ENCODE data around the gene SLC4A1. TPM values are rescaled to one million over a fixed set of nuclear protein-coding genes. Genes with fewer than 3 reads are reported as not detected.

SLC4A1 gene
- total RNA-seq, 3 donors from 2014 or later (not counting 1 experiment from before 2014, with no cell fraction given) = not detected

DNA sequence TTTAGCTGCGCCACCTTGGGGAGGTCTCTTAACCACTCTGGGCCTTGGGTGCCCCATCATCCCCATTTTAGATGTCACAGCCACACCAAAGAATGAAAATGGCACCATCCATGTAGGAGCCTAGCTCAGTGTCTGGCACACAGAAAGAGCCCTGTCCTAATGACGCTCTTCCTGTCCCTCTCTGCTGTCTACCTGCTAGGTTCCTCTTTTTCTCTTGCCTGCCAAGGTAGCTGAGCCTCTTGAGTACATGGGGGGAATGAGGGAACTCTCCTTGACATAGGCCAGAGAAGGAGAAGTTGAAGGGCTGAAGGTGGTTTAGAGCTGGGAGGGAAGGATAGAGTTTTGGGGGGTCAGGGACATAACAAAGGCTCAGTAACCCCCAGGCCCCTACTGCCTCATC is 42.3 kb upstream of the SLC4A1 start:
- Histone ChIP-seq H3K4me3 (ENCODE audit: low read length) (no peak overlapping the region), H3K4me1 (ENCODE audit: control insufficient read depth, insufficient read depth, low read length) (peaks cover 28% of the 10 kb centered on the region), H3K27ac (ENCODE audit: low read length) (no peak overlapping the region), H3K36me3 (ENCODE audit: control insufficient read depth, insufficient read depth, low read length) (no peaks in the 10 kb centered on the region), H3K9me3 (ENCODE audit: control insufficient read depth, insufficient read depth, low read length) (no peaks in the 10 kb centered on the region), H3K27me3 (ENCODE audit: control insufficient read depth, insufficient read depth, low read length) (peaks cover 29% of the 10 kb centered on the region)
- H3K27ac Mint-ChIP-seq = no peak overlapping the region
- peaks cover 22 to 34% of the 10 kb centered on the region in 2 donors for H3K27me3 Mint-ChIP-seq (ENCODE audit: low read depth in 2 of 2)
- H3K4me3 Mint-ChIP-seq = no peak overlapping the region
- no peaks in the 10 kb centered on the region for H3K36me3 Mint-ChIP-seq
- ATAC-seq (no peak), DNase-seq (no peak)
- no peaks in the 10 kb centered on the region for H3K9me3 Mint-ChIP-seq
- WGBS (ENCODE audit: insufficient coverage) = 75% methylated on average over 2 of the region's 2 CpGs
- H3K4me1 Mint-ChIP-seq = peaks cover 7 to 13% of the 10 kb centered on the region in 2 donors
- intact Hi-C loops (cut with micrococcal nuclease) = no loop called here
- TF ChIP-seq, protein P1, sequence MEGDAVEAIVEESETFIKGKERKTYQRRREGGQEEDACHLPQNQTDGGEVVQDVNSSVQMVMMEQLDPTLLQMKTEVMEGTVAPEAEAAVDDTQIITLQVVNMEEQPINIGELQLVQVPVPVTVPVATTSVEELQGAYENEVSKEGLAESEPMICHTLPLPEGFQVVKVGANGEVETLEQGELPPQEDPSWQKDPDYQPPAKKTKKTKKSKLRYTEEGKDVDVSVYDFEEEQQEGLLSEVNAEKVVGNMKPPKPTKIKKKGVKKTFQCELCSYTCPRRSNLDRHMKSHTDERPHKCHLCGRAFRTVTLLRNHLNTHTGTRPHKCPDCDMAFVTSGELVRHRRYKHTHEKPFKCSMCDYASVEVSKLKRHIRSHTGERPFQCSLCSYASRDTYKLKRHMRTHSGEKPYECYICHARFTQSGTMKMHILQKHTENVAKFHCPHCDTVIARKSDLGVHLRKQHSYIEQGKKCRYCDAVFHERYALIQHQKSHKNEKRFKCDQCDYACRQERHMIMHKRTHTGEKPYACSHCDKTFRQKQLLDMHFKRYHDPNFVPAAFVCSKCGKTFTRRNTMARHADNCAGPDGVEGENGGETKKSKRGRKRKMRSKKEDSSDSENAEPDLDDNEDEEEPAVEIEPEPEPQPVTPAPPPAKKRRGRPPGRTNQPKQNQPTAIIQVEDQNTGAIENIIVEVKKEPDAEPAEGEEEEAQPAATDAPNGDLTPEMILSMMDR (IDR thresholded peaks at IDR 0.05) = no peak

DNA sequence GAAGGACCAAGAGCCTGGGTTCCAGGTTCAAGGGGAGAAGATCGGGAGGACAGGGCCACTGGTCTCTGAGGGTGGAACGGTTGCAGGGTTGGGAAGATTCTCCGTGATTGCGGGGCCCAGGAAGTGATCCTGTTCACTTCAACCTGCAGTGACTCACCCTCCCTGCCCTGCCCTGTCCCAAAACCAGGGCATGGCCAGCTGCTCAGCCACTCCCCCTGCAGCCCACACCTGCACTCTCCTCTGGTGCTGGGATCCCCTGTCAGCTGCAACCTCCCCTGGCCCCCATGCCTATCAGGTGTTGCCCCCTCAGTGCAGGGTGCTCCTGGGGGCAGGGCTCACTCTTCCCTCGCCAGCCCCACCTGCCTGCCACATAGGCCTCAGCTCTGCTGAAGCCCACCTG is 41.5 kb upstream of the SLC4A1 start:
- H3K4me3 Mint-ChIP-seq = peak overlapping the region; percentile 40
- H3K27ac Mint-ChIP-seq = no peak overlapping the region
- H3K27me3 ChIP-seq (ENCODE audit: control insufficient read depth, insufficient read depth, low read length) = peaks cover 27% of the 10 kb centered on the region
- H3K36me3 ChIP-seq (ENCODE audit: control insufficient read depth, insufficient read depth, low read length) = no peaks in the 10 kb centered on the region
- H3K9me3 ChIP-seq (ENCODE audit: control insufficient read depth, insufficient read depth, low read length) = no peaks in the 10 kb centered on the region
- 75% methylated on average over 5 of the region's 5 CpGs for WGBS (ENCODE audit: insufficient coverage)
- no peak overlapping the region for H3K4me3 ChIP-seq (ENCODE audit: low read length)
- ATAC-seq (no peak), DNase-seq (no peak)
- no peaks in the 10 kb centered on the region for H3K9me3 Mint-ChIP-seq
- H3K36me3 Mint-ChIP-seq = no peaks in the 10 kb centered on the region
- peaks cover 29 to 34% of the 10 kb centered on the region in 2 donors for H3K27me3 Mint-ChIP-seq (ENCODE audit: low read depth in 2 of 2)
- H3K4me1 Mint-ChIP-seq = peaks cover 7 to 13% of the 10 kb centered on the region in 2 donors
- intact Hi-C loops (cut with micrococcal nuclease) = no loop called here
- H3K4me1 ChIP-seq (ENCODE audit: control insufficient read depth, insufficient read depth, low read length) = peaks cover 22% of the 10 kb centered on the region
- no peak overlapping the region for H3K27ac ChIP-seq (ENCODE audit: low read length)
- TF ChIP-seq, protein P1 (IDR thresholded peaks at IDR 0.05) = no peak

DNA sequence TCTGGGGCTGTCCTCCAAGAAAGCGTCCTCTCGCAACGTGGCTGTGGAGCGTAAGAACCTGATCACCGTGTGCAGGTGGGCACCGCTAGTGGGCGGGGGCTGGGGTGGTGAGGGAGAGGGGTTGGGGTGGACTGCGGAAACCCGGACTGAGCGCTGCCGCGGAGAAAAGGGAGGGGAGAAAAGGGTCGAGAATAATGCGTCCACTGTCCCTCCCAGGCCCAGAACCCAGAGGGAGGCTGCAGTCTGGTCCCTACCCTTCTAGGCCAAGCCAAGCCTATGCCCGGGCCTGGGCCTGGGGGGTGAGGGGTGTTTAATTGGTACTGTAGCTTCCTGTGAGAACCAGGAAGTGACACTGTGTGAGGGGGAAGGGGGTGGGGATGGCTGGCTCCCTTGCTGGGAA is 40.9 kb upstream of the SLC4A1 start:
- Mint-ChIP-seq H3K27ac (no peak overlapping the region), H3K4me1 (peaks cover 10 to 17% of the 10 kb centered on the region in 2 donors), H3K36me3 (no peaks in the 10 kb centered on the region), H3K27me3 (ENCODE audit: low read depth in 2 of 2) (peaks cover 24 to 28% of the 10 kb centered on the region in 2 donors), H3K9me3 (no peaks in the 10 kb centered on the region), H3K4me3 (peak overlapping the region; percentile 40)
- intact Hi-C loops (cut with micrococcal nuclease) = no loop called here
- DNase-seq (peak in 1 of 2 donors; percentile 25), ATAC-seq (peak in 1 of 3 donors; percentile 6)
- H3K27me3 ChIP-seq (ENCODE audit: control insufficient read depth, insufficient read depth, low read length) = peaks cover 21% of the 10 kb centered on the region
- peaks cover 22% of the 10 kb centered on the region for H3K4me1 ChIP-seq (ENCODE audit: control insufficient read depth, insufficient read depth, low read length)
- no peaks in the 10 kb centered on the region for H3K36me3 ChIP-seq (ENCODE audit: control insufficient read depth, insufficient read depth, low read length)
- TF ChIP-seq, protein P1 (IDR thresholded peaks at IDR 0.05) = no peak
- H3K4me3 ChIP-seq (ENCODE audit: low read length) = no peak overlapping the region
- H3K9me3 ChIP-seq (ENCODE audit: control insufficient read depth, insufficient read depth, low read length) = no peaks in the 10 kb centered on the region
- no peak overlapping the region for H3K27ac ChIP-seq (ENCODE audit: low read length)
- 5% methylated on average over 15 of the region's 15 CpGs for WGBS (ENCODE audit: insufficient coverage)

DNA sequence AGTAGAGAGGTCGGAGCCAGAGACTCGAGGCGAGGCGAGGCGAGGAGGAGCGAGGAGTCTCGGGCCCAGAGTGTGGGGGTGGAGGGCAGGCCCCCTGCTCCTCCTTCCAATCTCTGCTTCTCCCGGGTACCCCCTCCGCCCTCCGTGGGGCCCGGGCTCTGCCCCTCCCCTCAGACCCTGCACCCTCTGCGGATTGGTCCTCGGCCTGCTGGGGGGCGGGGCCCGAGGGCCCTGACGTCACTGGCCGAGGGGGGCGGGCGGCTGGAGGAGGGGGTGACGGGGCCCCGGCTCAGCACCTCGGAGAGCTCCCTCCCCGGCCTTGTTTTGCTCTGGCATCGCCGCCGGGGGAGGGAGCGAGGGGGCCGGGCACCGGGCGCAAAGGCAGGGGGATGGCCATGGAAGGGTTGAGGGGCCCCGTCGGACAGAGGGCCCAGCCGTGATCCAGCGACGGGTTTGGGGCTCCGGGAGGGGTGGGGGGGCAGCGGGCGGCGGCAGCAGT is 40.4 kb upstream of the SLC4A1 start, which contains the start of gene RUNDC3A:
RUNDC3A (plus strand) TSS at position 282 of the 499 bp plus-strand sequence. CDS start 232 bp downstream, outside the sequence.
- Histone ChIP-seq H3K4me3 (ENCODE audit: low read length) (no peak within 1 kb of the TSS), H3K4me1 (ENCODE audit: control insufficient read depth, insufficient read depth, low read length) (peaks cover 22% of the 10 kb centered on the region), H3K27me3 (ENCODE audit: control insufficient read depth, insufficient read depth, low read length) (peaks cover 20% of the 10 kb centered on the region), H3K27ac (ENCODE audit: low read length) (no peak within 1 kb of the TSS), H3K36me3 (ENCODE audit: control insufficient read depth, insufficient read depth, low read length) (no peaks in the 10 kb centered on the region), H3K9me3 (ENCODE audit: control insufficient read depth, insufficient read depth, low read length) (no peaks in the 10 kb centered on the region)
- 0% methylated on average over 37 of the region's 39 CpGs for WGBS (ENCODE audit: insufficient coverage)
- Mint-ChIP-seq H3K4me1 (peaks cover 11 to 18% of the 10 kb centered on the region in 2 donors), H3K27ac (no peak within 1 kb of the TSS), H3K9me3 (no peaks in the 10 kb centered on the region), H3K27me3 (ENCODE audit: low read depth in 2 of 2) (peaks cover 19 to 26% of the 10 kb centered on the region in 2 donors), H3K4me3 (peak within 1 kb of the TSS; percentile 40), H3K36me3 (no peaks in the 10 kb centered on the region)
- TF ChIP-seq, protein P1 (IDR thresholded peaks at IDR 0.05) = no peak
- peak; percentile 89 to 92 for DNase-seq
- peak; percentile 91 to 95 (median 94) for ATAC-seq
- intact Hi-C loops (cut with micrococcal nuclease) = no loop called here

Data from natural killer cell (primary cell).